Activated naive CD8-positive, alpha-beta T cell (primary cell): ENCODE results near the gene ERN2.

Source experiments
- H3K27ac Mint-ChIP-seq: one replicate; pipeline ENCODE4 v1.8.0; 2021; ENCODE audit warnings: mixed read lengths
- H3K27me3 Mint-ChIP-seq: one replicate; pipeline ENCODE4 v1.8.0; 2021; ENCODE audit warnings: mixed read lengths
- H3K36me3 Mint-ChIP-seq: one replicate; pipeline ENCODE4 v1.8.0; 2021; ENCODE audit warnings: mixed read lengths
- H3K4me1 Mint-ChIP-seq: one replicate; pipeline ENCODE4 v1.8.0; 2021; ENCODE audit warnings: low read depth, mixed read lengths
- H3K4me3 Mint-ChIP-seq: one replicate; pipeline ENCODE4 v1.8.0; 2021; ENCODE audit warnings: mild to moderate bottlenecking, mixed read lengths
- H3K9me3 Mint-ChIP-seq: one replicate; pipeline ENCODE4 v1.8.0; 2021; ENCODE audit warnings: low read depth, mixed read lengths

The ERN2 gene

GRCh38 chr16:23682181-23682580 lies 30.8 kb downstream of the ERN2 start:
- no peak overlapping the region for H3K27ac Mint-ChIP-seq
- H3K4me1 Mint-ChIP-seq: peaks cover 16% of the 10 kb centered on the region
- no peaks in the 10 kb centered on the region for H3K27me3 Mint-ChIP-seq
- no peak overlapping the region for H3K4me3 Mint-ChIP-seq
- peaks cover 6% of the 10 kb centered on the region for H3K36me3 Mint-ChIP-seq
- H3K9me3 Mint-ChIP-seq: no peaks in the 10 kb centered on the region

GRCh38 chr16:23679986-23680336 lies 33.1 kb downstream of the ERN2 start:
- Mint-ChIP-seq H3K36me3 (peaks cover 6% of the 10 kb centered on the region), H3K9me3 (no peaks in the 10 kb centered on the region), H3K27ac (peak overlapping the region; percentile 22), H3K4me3 (no peak overlapping the region), H3K4me1 (peaks cover 16% of the 10 kb centered on the region), H3K27me3 (no peaks in the 10 kb centered on the region)

- H3K27ac Mint-ChIP-seq: no peak overlapping the region
- H3K36me3 Mint-ChIP-seq: peaks cover 6% of the 10 kb centered on the region
- H3K9me3 Mint-ChIP-seq: no peaks in the 10 kb centered on the region
- no peaks in the 10 kb centered on the region for H3K27me3 Mint-ChIP-seq
- H3K4me3 Mint-ChIP-seq: peak overlapping the region; percentile 69
- peaks cover 16% of the 10 kb centered on the region for H3K4me1 Mint-ChIP-seq
Observed at GRCh38 chr16:23679274-23679985, 33.6 kb downstream of the ERN2 start.

GRCh38 chr16:23678430-23679273 lies 34.4 kb downstream of the ERN2 start, which contains the start of gene PLK1:
PLK1 (plus strand) TSS chr16:23678889; CDS start chr16:23678933, 44 bp downstream.
- Mint-ChIP-seq H3K27ac (no peak within 1 kb of the TSS), H3K27me3 (no peaks in the 10 kb centered on the region), H3K9me3 (no peaks in the 10 kb centered on the region), H3K4me3 (peak within 1 kb of the TSS; percentile 85), H3K36me3 (peaks cover 4% of the 10 kb centered on the region), H3K4me1 (peaks cover 16% of the 10 kb centered on the region)

- Mint-ChIP-seq H3K4me1 (peaks cover 16% of the 10 kb centered on the region), H3K27ac (no peak overlapping the region), H3K36me3 (peaks cover 2% of the 10 kb centered on the region), H3K4me3 (peak overlapping the region; percentile 85), H3K27me3 (no peaks in the 10 kb centered on the region), H3K9me3 (no peaks in the 10 kb centered on the region)
Observed at GRCh38 chr16:23676924-23677480, 36.0 kb downstream of the ERN2 start.

- Mint-ChIP-seq H3K27ac (no peak overlapping the region), H3K4me3 (no peak overlapping the region), H3K36me3 (peaks cover 5% of the 10 kb centered on the region), H3K27me3 (no peaks in the 10 kb centered on the region), H3K9me3 (no peaks in the 10 kb centered on the region), H3K4me1 (peaks cover 22% of the 10 kb centered on the region)
Observed at GRCh38 chr16:23673971-23674614, 38.9 kb downstream of the ERN2 start.

- H3K4me1 Mint-ChIP-seq: peaks cover 13% of the 10 kb centered on the region
- H3K27me3 Mint-ChIP-seq: no peaks in the 10 kb centered on the region
- H3K4me3 Mint-ChIP-seq: no peak overlapping the region
- H3K27ac Mint-ChIP-seq: no peak overlapping the region
- H3K36me3 Mint-ChIP-seq: peaks cover 7% of the 10 kb centered on the region
- H3K9me3 Mint-ChIP-seq: no peaks in the 10 kb centered on the region
Observed at GRCh38 chr16:23670137-23670776, 42.8 kb downstream of the ERN2 start.

- H3K4me3 Mint-ChIP-seq: no peak overlapping the region
- no peaks in the 10 kb centered on the region for H3K27me3 Mint-ChIP-seq
Observed at GRCh38 chr16:23668873-23669272, 44.1 kb downstream of the ERN2 start.

GRCh38 chr16:23668225-23668624 lies 44.8 kb downstream of the ERN2 start:
- Mint-ChIP-seq H3K27me3 (no peaks in the 10 kb centered on the region), H3K9me3 (no peaks in the 10 kb centered on the region), H3K4me3 (no peak overlapping the region), H3K4me1 (peaks cover 13% of the 10 kb centered on the region), H3K36me3 (peaks cover 13% of the 10 kb centered on the region), H3K27ac (peak overlapping the region; percentile 68)

More at GRCh38 chr16:23668873-23669272, 44.1 kb downstream of the ERN2 start:
- peaks cover 13% of the 10 kb centered on the region for H3K4me1 Mint-ChIP-seq
- no peak overlapping the region for H3K27ac Mint-ChIP-seq
- peaks cover 10% of the 10 kb centered on the region for H3K36me3 Mint-ChIP-seq
- H3K9me3 Mint-ChIP-seq: no peaks in the 10 kb centered on the region

GRCh38 chr16:23667355-23667659 lies 45.7 kb downstream of the ERN2 start:
- Mint-ChIP-seq H3K4me1 (peaks cover 13% of the 10 kb centered on the region), H3K4me3 (no peak overlapping the region), H3K36me3 (peaks cover 13% of the 10 kb centered on the region), H3K27me3 (no peaks in the 10 kb centered on the region), H3K9me3 (no peaks in the 10 kb centered on the region), H3K27ac (no peak overlapping the region)

- Mint-ChIP-seq H3K27ac (no peak overlapping the region), H3K4me3 (no peak overlapping the region), H3K9me3 (no peaks in the 10 kb centered on the region), H3K27me3 (no peaks in the 10 kb centered on the region), H3K4me1 (peaks cover 13% of the 10 kb centered on the region), H3K36me3 (peaks cover 13% of the 10 kb centered on the region)
Observed at GRCh38 chr16:23666571-23667354, 46.3 kb downstream of the ERN2 start.

- Mint-ChIP-seq H3K36me3 (peaks cover 22% of the 10 kb centered on the region), H3K27me3 (no peaks in the 10 kb centered on the region), H3K4me3 (no peak overlapping the region), H3K27ac (no peak overlapping the region), H3K4me1 (no peaks in the 10 kb centered on the region), H3K9me3 (no peaks in the 10 kb centered on the region)
Observed at GRCh38 chr16:23663918-23664317, 49.1 kb downstream of the ERN2 start.

GRCh38 chr16:23651943-23652468 lies 61.0 kb downstream of the ERN2 start:
- Mint-ChIP-seq H3K9me3 (no peaks in the 10 kb centered on the region), H3K4me1 (peaks cover 36% of the 10 kb centered on the region), H3K27ac (peak overlapping the region; percentile 38), H3K4me3 (no peak overlapping the region), H3K27me3 (no peaks in the 10 kb centered on the region), H3K36me3 (peaks cover 23% of the 10 kb centered on the region)
